ENCODE measurements around the gene KRT10.

GRCh38 chr17:40832840-40833239, 10.4 kb upstream of the KRT10 start:
- no peak for TF ChIP-seq CTCF (IDR thresholded peaks at IDR 0.05)
- no peak for TF ChIP-seq POLR2A (IDR thresholded peaks at IDR 0.05)
